Measurements from ENCODE around the gene ZNF618.

DNA sequence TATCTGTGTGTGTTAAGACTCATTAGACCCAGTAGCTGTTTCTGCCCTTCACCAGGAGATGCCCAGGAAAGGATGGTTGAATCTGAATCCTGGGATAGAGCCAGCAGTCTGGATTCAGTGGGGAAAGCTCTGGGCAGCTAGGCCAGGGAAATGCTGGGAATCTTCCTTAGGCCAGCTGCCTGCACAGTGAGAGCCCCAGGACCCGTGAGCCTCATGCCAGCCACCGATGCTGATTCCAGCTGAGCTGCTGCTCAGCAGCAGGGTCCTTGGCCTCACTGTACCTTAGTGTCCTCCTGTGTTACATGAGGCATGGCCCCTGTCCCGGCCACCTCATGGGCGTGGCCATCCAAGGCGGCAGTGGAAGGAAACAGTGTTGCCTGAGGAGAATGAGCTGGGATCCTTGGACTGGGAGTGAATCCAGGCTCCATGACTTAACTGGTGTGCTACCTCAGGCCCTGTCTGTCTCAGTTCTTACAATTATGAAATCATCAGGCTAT lies 114.9 kb downstream of the ZNF618 start:
- TF ChIP-seq, protein P1, sequence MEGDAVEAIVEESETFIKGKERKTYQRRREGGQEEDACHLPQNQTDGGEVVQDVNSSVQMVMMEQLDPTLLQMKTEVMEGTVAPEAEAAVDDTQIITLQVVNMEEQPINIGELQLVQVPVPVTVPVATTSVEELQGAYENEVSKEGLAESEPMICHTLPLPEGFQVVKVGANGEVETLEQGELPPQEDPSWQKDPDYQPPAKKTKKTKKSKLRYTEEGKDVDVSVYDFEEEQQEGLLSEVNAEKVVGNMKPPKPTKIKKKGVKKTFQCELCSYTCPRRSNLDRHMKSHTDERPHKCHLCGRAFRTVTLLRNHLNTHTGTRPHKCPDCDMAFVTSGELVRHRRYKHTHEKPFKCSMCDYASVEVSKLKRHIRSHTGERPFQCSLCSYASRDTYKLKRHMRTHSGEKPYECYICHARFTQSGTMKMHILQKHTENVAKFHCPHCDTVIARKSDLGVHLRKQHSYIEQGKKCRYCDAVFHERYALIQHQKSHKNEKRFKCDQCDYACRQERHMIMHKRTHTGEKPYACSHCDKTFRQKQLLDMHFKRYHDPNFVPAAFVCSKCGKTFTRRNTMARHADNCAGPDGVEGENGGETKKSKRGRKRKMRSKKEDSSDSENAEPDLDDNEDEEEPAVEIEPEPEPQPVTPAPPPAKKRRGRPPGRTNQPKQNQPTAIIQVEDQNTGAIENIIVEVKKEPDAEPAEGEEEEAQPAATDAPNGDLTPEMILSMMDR (IDR thresholded peaks at IDR 0.05) = no peak
- no peak for TF ChIP-seq POLR2A (IDR thresholded peaks at IDR 0.05)
